ENCODE data around the gene RNF152.

Gene RNF152

GRCh38 chr18:61851279-61851678, 41.5 kb downstream of the RNF152 start:
- no peak overlapping the region for H3K27ac ChIP-seq
- CTCF ChIA-PET: no interaction called here
- POLR2A ChIA-PET (ENCODE audit: low non-redundant PET): no interaction called here
- TF ChIP-seq CTCF (conservative IDR thresholded peaks at IDR 0.05; ENCODE audit: low read depth): no peak
- no peak for DNase-seq (ENCODE audit: low spot score)

GRCh38 chr18:61850756-61851155, 42.1 kb downstream of the RNF152 start:
- no peak overlapping the region for H3K27ac ChIP-seq
- no peak for DNase-seq (ENCODE audit: low spot score)
- ChIA-PET POLR2A (ENCODE audit: low non-redundant PET) (no interaction called here), CTCF (no interaction called here)
- no peak for TF ChIP-seq CTCF (conservative IDR thresholded peaks at IDR 0.05; ENCODE audit: low read depth)

GRCh38 chr18:61847164-61847791, 45.5 kb downstream of the RNF152 start:
- no peak overlapping the region for H3K27ac ChIP-seq
- TF ChIP-seq CTCF (conservative IDR thresholded peaks at IDR 0.05; ENCODE audit: low read depth): no peak
- ChIA-PET POLR2A (ENCODE audit: low non-redundant PET) (no interaction called here), CTCF (interaction anchor here (0.5 kb wide), 1 partner anchor 13 kb away, joined by 3 read pairs; no protein-coding TSS in a partner anchor)
- no peak for DNase-seq (ENCODE audit: low spot score)

GRCh38 chr18:61845197-61845596, 47.6 kb downstream of the RNF152 start:
- ChIA-PET POLR2A (ENCODE audit: low non-redundant PET) (no interaction called here), CTCF (no interaction called here)
- no peak for TF ChIP-seq CTCF (conservative IDR thresholded peaks at IDR 0.05; ENCODE audit: low read depth)
- DNase-seq (ENCODE audit: low spot score): no peak
- H3K27ac ChIP-seq: no peak overlapping the region

- ChIA-PET CTCF (no interaction called here), POLR2A (ENCODE audit: low non-redundant PET) (no interaction called here)
- no peak for DNase-seq (ENCODE audit: low spot score)
- H3K27ac ChIP-seq: no peak overlapping the region
- no peak for TF ChIP-seq CTCF (conservative IDR thresholded peaks at IDR 0.05; ENCODE audit: low read depth)
These were observed 48.1 kb downstream of the RNF152 start for GRCh38 chr18:61844726-61845125.

GRCh38 chr18:61842146-61842545, 50.7 kb downstream of the RNF152 start:
- H3K27ac ChIP-seq: no peak overlapping the region
- TF ChIP-seq CTCF (conservative IDR thresholded peaks at IDR 0.05; ENCODE audit: low read depth): no peak
- DNase-seq (ENCODE audit: low spot score): no peak
- ChIA-PET CTCF (no interaction called here), POLR2A (ENCODE audit: low non-redundant PET) (no interaction called here)
